Prostate gland (tissue), 2 donors: ENCODE data around the gene NPS. TPM values are rescaled to one million over a fixed set of nuclear protein-coding genes. Genes with fewer than 3 reads are reported as not detected.

Experiments used
- DNase-seq: peaks from one replicate; pipeline ENCODE4 v3.0.0-alpha.2; 2019; ENCODE audit warnings: low spot score
- H3K27ac ChIP-seq, 2 donors: fragments of 200-600 bp; sonication (generic); 2 replicates each; pipeline ENCODE4 v1.5.1; 2017 to 2019
- H3K27me3 ChIP-seq: fragments of 200-600 bp; sonication (generic); replicated peaks from 2 replicates; pipeline ENCODE4 v1.5.1; 2019; ENCODE audit not compliant: insufficient read depth
- H3K36me3 ChIP-seq, 2 donors: fragments of 200-600 bp; sonication (generic); 1 replicate in 1 of 2; 2 replicates in 1 of 2; pipeline versions ENCODE4 v1.5.1 to v1.8.1; 2017 to 2019
- H3K4me1 ChIP-seq: fragments of 200-600 bp; sonication (generic); replicated peaks from 2 replicates; pipeline ENCODE4 v1.5.1; 2019
- H3K4me3 ChIP-seq, 2 donors: fragments of 200-600 bp; sonication (generic); 2 replicates each; pipeline ENCODE4 v1.5.1; 2017 to 2019
- H3K9me3 ChIP-seq: fragments of 200-600 bp; sonication (generic); 2 replicates; pipeline ENCODE4 v1.5.1; 2017
- POLR2A ChIP-seq: fragments of 450-650 bp; IDR thresholded peaks from one replicate; pipeline ENCODE4 v1.6.1; 2016; ENCODE audit warnings: antibody characterized with exemption, mild to moderate bottlenecking
- POLR2AphosphoS5 ChIP-seq: sonication (generic); formaldehyde crosslinking; IDR thresholded peaks from one replicate; pipeline ENCODE4 v1.6.1; 2017; ENCODE audit warnings: antibody characterized with exemption
- WGBS: methylation state at CpG from one replicate; pipeline ENCODE4 v1.1.5; 2018; 5-methylcytosine and 5-hydroxymethylcytosine counted together
- intact Hi-C: fragments of 100-400 bp; cut with DNase I; formaldehyde crosslinking; loops from one replicate; pipeline ENCODE4 v1.14.2; 2022
- total RNA-seq, 2 donors: library from RNA; depleted of rRNA; stranded (reverse); fragments of >200 nt; gene quantifications; one replicate each; pipeline ENCODE4 v1.1.0, GENCODE V29; 2016
- TF ChIP-seq, protein P1 (sequence below), 4 experiments: fragments of 200-600 bp in 2 of 4; fragments of 450-650 bp in 2 of 4; sonication (generic) in 2 of 4; IDR thresholded peaks; 1 replicate in 3 of 4; 2 replicates in 1 of 4; pipeline ENCODE4 v1.5.1; 2016 to 2019; ENCODE audit warnings: antibody characterized with exemption in 4 of 4, mild to moderate bottlenecking in 2 of 4, moderate library complexity in 2 of 4

NPS gene
- total RNA-seq, 2 donors from 2014 or later, result not detected

DNA sequence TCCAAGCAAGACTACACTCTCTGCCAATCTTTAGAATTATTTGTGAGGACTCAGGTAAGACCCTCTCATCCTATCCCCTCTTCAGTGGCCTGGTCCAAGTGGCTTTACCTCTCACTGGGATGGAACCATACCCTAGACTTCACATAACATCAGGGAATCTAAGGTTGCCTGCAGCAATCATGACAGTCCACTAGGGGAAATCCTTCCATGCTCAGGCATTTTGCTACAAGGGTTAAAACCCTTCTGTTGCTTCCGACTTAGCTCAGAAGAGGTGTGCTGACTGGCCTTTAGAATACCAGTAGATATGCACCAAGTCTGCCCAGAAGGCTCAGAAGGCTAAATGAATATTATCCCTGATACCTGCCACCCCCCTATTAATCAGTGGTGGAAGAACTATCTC lies 24.9 kb upstream of the NPS start:
- no peak for DNase-seq
- 40% methylated on average over 1 of the region's 1 CpG for WGBS
- no peaks in the 10 kb centered on the region for H3K27me3 ChIP-seq
- no peak overlapping the region for H3K27ac ChIP-seq
- H3K4me3 ChIP-seq, result no peak overlapping the region
- TF ChIP-seq, protein P1, sequence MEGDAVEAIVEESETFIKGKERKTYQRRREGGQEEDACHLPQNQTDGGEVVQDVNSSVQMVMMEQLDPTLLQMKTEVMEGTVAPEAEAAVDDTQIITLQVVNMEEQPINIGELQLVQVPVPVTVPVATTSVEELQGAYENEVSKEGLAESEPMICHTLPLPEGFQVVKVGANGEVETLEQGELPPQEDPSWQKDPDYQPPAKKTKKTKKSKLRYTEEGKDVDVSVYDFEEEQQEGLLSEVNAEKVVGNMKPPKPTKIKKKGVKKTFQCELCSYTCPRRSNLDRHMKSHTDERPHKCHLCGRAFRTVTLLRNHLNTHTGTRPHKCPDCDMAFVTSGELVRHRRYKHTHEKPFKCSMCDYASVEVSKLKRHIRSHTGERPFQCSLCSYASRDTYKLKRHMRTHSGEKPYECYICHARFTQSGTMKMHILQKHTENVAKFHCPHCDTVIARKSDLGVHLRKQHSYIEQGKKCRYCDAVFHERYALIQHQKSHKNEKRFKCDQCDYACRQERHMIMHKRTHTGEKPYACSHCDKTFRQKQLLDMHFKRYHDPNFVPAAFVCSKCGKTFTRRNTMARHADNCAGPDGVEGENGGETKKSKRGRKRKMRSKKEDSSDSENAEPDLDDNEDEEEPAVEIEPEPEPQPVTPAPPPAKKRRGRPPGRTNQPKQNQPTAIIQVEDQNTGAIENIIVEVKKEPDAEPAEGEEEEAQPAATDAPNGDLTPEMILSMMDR (IDR thresholded peaks at IDR 0.05), result no peak
- TF ChIP-seq POLR2AphosphoS5 (no peak), POLR2A (no peak)
- no peaks in the 10 kb centered on the region for H3K36me3 ChIP-seq
- no peaks in the 10 kb centered on the region for H3K4me1 ChIP-seq
- H3K9me3 ChIP-seq, result no peaks in the 10 kb centered on the region
- intact Hi-C loops, result no loop called here

DNA sequence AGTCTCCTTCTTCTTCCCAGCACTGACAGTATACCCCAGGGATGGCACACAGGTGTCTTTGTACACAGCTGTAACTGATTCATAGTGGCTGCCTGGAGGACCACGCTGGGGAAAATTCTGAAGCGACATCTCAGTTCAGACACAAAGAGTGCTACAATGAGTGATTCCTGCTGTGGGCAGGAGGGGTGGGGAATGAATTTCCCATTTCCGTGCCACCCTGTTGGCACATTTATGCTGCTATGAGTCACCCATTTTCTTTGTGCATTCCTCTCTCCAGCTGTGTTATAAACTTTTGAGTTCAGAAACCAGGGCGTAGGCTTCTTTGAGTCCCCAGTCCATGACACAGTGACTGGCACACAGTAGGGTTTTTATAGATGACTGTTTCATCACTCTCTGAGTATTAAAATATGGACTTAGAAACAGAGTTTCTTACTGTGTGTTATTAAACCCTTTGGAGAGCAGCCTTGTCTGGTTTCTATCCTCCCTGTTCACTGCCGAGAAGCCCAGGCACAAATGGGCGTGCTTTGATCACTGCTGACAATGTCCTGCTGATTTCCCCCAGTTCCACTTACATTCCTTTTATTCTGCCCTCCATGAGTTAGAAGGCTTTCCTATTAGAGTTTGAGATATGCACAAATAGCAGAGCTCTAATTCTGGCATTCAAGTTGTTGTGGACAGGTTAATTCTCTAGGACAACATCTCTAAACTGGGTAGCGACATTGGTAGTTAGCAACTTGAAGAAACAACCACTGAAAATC lies 24.0 kb upstream of the NPS start:
- Histone ChIP-seq H3K36me3 (no peaks in the 10 kb centered on the region), H3K4me3 (no peak overlapping the region), H3K27me3 (no peaks in the 10 kb centered on the region), H3K9me3 (no peaks in the 10 kb centered on the region), H3K27ac (no peak overlapping the region), H3K4me1 (no peaks in the 10 kb centered on the region)
- 71% methylated on average over 7 of the region's 7 CpGs for WGBS
- no peak for DNase-seq
- TF ChIP-seq POLR2A, result no peak
- TF ChIP-seq POLR2AphosphoS5, result no peak
- TF ChIP-seq, protein P1 (IDR thresholded peaks at IDR 0.05), result no peak
- intact Hi-C loops, result no loop called here

DNA sequence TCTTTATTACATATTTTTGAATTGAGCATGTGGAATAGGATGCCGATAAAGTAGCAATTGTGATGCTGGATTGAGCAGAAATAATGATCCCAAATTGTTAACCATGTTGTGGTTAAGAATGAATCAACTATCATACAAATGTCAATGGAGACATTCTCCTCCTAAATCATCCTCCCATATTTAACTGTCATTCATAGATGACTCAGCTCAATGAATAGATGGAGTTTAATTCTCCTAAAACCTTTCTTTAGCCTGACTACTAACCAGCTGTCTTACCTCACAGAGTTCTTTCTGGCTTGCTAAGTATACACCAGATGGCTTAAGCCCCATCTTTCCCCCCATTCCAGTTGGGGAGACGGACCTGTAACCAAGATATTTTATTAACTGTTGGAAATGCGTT lies 23.4 kb upstream of the NPS start:
- TF ChIP-seq POLR2AphosphoS5, result no peak
- TF ChIP-seq, protein P1 (IDR thresholded peaks at IDR 0.05), result no peak
- no peak for TF ChIP-seq POLR2A
- Histone ChIP-seq H3K27me3 (no peaks in the 10 kb centered on the region), H3K36me3 (no peaks in the 10 kb centered on the region), H3K27ac (no peak overlapping the region), H3K4me3 (no peak overlapping the region), H3K4me1 (no peaks in the 10 kb centered on the region), H3K9me3 (no peaks in the 10 kb centered on the region)
- intact Hi-C loops, result no loop called here
- 79% methylated on average over 3 of the region's 3 CpGs for WGBS
- no peak for DNase-seq

DNA sequence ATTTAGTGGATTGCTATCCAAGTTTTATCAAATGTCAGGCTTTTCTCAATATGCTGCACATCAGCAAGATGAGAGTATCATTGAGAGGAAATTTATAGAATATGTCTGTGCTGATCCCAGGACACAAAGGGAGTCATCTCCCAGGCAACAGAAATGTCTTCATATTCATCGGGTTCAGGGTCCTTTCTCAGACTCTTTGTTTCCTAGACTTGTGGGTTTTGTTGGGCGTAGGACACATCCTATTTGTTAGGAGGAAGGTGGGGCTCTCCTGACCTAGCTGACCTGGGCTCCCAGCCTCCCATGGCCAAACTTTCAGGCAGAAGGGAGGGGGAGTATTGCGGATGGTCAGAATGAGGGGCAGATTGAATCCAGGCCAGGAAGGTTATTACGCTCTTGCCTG lies 22.9 kb upstream of the NPS start:
- TF ChIP-seq POLR2A (no peak), POLR2AphosphoS5 (no peak)
- TF ChIP-seq, protein P1 (IDR thresholded peaks at IDR 0.05), result no peak
- H3K27ac ChIP-seq, result no peak overlapping the region

DNA sequence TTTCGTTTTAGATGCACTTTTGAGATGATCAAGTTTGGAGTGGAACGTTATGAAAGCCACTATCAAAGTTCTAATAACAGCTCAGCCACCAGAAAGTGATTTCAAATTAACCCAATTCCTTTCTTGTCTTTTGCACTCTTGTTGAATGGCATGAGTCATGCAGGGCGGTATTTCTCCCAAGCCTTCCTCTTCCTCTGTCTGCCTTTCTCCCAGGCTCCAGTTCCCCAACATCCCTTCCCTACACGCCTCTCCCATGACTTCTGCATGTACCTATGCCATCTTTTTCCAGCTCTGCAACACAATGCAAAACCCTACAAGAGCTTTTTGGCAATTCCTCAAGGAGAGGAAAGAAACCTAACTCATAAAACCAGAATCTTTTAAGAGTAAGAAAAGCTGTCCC lies 21.8 kb upstream of the NPS start:
- Histone ChIP-seq H3K9me3 (no peaks in the 10 kb centered on the region), H3K27ac (no peak overlapping the region), H3K4me3 (no peak overlapping the region), H3K36me3 (no peaks in the 10 kb centered on the region), H3K27me3 (no peaks in the 10 kb centered on the region), H3K4me1 (no peaks in the 10 kb centered on the region)
- intact Hi-C loops, result no loop called here
- WGBS, result 57% methylated on average over 4 of the region's 4 CpGs
- DNase-seq, result no peak
- TF ChIP-seq POLR2A (no peak), POLR2AphosphoS5 (no peak)
- TF ChIP-seq, protein P1 (IDR thresholded peaks at IDR 0.05), result no peak

More for the DNA sequence above, 22.9 kb upstream of the NPS start:
- Histone ChIP-seq H3K36me3 (no peaks in the 10 kb centered on the region), H3K4me3 (no peak overlapping the region), H3K4me1 (no peaks in the 10 kb centered on the region), H3K9me3 (no peaks in the 10 kb centered on the region), H3K27me3 (no peaks in the 10 kb centered on the region)
- intact Hi-C loops, result no loop called here
- WGBS, result 75% methylated on average over 4 of the region's 4 CpGs
- DNase-seq, result no peak
